Left kidney (tissue), 2 donors: ENCODE data around the gene HOXA7. TPM values are rescaled to one million over a fixed set of nuclear protein-coding genes. Genes with fewer than 3 reads are reported as not detected.

Experiments
- DNase-seq: peaks from one replicate; pipeline ENCODE4 v3.0.0-alpha.2; 2013
- polyA plus RNA-seq: library from polyadenylated mRNA; unstranded; fragments of 120-200 nt; gene quantifications from one replicate; pipeline ENCODE4 v1.2.1, GENCODE V29; 2013; ENCODE audit not compliant: insufficient read length

Gene HOXA7
- polyA plus RNA-seq, 1 donor: 22.7 TPM

GRCh38 chr7:27171637-27172314, 15.3 kb upstream of the HOXA7 start:
- no peak for DNase-seq

DNA sequence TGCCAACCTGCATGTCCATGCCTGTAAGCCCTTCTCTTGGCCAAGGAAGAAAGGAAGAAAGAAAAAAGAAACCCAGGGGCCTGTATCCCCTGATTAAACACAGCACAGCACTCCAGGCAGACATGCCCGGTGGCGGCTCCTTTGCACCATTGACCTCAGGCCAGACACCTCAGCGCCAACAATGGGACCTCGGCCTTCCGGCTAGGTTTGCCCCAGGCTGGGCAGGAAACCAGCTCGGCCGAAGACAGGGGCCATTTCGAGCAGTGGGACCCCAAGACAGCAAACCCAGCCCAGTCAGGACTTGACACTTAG, 14.8 kb upstream of the HOXA7 start:
- DNase-seq: no peak

- no peak for DNase-seq
Observed at GRCh38 chr7:27170426-27171324, 14.2 kb upstream of the HOXA7 start.

DNA sequence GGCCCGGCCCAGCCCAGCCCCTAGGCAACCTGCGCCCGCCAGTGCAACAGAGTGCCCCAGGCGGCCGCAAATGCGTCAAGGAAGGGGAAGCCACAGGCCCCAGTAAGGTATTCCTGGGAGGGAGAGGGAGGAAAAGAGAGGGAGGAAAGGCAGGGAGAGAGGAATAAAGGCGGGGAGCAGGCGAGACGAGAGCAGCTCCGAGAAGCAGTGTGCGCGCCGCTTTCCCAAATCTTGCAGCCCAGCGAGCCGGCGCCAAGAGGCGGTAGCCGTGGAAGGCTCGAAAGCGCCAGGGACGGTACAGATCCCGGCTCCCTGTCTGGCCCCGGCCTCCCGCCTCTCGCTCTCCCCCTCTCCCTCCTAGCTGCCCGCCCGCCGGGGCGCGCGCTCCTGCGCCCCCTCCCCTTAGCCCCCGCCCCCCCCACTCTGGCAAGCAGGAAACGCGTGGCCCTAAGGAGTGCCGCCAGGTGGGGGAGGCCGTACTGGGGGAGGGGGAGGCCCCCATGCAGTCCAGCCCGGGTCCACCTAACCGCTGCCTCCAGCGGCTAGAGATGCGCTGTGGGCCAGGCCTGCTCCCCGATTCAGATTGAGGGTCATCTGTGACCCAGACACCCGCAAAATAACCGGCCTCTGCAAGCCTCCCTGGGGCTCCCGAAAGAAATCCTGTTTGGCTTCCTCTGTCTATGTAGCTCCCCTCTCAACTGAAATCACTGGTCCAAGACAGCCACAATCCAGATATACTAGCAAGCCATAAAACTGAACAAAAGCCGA, 13.4 kb upstream of the HOXA7 start:
- DNase-seq: no peak

GRCh38 chr7:27168265-27168947, 11.9 kb upstream of the HOXA7 start:
- no peak for DNase-seq

DNA sequence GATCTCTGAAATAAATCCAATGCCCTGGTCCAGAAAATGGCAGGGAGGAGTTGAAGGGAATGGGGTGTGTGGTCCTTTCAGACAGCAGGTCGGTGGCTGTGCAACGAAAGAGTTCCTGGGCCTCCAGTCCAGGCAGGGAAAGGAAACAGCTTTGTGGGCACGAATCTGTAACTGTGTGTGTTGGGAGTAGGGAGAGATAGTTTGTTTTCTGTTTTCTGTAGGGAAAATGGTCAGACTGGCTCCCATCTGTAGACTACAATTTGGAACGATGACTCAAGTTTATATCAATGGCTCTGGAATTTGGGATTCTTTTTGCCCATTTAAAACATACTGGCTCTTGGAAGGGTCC, 11.4 kb upstream of the HOXA7 start:
- DNase-seq: no peak

DNA sequence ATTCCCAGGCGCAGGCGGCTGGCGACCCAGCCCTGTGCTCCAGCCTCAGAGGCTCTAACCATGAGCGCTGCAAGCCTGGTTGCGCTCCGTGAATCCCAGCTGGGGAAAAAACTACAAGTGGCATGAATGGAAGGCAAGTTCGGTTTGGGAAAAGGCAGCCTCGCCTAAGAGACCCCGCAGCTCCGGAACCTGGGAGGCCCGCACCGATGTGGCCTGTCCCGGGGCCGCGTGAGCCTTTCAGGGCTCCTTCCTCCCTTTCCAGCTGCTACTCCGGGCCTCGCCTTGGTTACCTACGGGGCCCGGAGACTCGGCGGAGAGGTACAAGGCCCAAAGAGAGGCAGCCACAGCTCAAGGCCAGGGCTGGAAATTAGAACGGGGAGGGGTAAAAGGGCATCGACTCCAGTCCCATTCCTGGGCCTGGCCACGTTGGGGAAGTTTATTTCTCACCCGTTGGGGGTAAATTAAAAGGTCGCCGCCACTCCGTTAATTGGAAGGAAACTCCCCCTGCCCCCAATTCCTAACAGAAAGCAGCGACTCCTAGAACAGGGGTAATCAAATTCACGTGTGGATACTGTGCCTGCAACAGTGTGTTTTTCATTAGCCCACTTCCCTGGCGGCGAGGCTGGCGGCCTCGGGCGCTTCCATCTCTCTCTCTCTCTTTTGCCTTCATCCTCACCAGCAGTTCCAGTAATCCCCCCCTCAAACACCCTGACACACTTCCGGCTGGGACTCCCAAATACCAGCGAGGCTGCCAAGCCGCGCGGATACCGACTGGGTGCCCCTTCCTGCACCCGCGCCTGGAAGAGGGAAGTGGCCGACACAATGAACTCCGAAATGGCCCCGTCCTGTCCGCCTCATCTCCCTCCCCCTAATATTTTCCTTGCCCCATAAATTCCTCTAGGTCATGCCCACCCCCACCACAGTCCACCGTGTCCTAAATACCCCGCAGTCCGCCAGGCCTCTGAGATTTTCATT, 10.3 kb upstream of the HOXA7 start:
- no peak for DNase-seq

DNA sequence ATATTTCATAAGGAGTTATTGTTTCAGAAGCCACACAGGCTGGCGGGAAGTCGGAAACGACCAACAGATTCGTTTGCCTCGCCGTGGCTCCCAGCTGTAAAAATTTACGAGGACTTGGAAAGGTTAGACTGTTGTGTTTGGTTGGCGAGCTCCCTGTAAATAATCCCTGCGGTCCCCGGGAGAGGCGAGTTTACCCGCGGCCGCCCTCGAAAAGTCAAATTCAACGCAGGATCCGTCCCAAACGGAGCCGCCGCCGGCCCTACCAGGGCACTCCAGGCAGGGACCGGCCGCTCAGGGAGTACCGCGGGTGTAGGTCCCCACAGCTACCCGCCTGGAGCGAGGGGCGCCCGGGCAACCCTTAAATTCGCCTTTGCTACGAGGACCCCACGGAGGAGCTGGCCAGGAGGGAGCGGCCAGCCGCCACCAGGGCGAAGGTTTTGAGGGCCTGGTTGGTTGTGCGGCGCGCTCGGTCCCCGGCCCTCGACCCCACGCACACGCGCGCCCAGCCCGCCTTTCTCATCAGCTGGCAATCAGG, 9.6 kb upstream of the HOXA7 start:
- peak; percentile 91 for DNase-seq

DNA sequence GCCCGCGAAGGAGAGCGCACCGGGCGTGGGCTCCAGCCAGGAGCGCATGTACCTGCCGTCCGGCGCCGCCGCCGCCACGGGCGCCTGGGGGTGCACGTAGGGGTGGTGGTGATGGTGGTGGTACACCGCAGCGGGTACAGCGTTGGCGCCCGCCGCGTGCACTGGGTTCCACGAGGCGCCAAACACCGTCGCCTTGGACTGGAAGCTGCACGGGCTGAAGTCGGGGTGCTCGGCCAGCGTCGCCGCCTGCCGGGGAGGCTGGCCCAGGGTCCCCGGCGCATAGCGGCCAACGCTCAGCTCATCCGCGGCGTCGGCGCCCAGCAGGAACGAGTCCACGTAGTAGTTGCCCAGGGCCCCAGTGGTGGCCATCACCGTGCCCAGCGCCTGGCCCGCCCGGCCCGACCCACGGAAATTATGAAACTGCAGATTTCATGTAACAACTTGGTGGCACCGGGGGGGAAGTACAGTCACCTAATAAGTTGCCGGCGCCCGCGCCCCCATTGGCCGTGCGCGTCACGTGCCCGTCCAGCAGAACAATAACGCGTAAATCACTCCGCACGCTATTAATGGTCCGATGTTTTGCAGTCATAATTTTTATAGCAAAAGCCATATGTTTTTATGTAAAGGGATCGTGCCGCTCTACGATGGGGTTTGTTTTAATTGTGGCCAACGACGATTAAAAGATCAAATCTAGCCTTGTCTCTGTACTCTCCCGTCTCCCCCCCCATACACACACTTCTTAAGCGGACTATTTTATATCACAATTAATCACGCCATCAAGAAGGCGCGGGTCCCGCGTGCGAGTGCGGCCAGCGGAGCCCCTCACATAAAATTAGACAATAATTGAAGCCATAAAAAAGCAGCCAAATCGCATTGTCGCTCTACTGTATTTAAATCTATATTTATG, 8.9 kb upstream of the HOXA7 start, which contains the start of gene HOXA9:
Gene HOXA9 (minus strand): TSS at position 449 of the 907 bp plus-strand sequence. CDS start 80 bp downstream, at position 369.
- peak; percentile 93 for DNase-seq

GRCh38 chr7:27164367-27165088, 8.1 kb upstream of the HOXA7 start:
- no peak for DNase-seq

DNA sequence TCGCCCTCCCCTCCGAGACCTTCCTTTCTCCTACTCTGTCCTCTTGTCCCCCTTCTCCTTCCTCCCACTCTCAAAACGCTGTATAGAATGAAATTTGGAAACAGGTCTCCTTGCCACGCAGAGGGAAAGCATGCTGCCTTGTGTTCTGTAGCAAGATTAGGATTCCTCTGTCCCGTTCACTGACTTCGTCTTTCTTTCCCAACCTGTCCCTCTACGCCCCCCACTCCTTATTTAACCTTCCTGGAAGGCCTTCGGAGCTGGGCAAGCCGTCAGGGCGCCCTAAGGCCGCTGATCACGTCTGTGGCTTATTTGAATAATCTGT, 7.5 kb upstream of the HOXA7 start:
- no peak for DNase-seq

DNA sequence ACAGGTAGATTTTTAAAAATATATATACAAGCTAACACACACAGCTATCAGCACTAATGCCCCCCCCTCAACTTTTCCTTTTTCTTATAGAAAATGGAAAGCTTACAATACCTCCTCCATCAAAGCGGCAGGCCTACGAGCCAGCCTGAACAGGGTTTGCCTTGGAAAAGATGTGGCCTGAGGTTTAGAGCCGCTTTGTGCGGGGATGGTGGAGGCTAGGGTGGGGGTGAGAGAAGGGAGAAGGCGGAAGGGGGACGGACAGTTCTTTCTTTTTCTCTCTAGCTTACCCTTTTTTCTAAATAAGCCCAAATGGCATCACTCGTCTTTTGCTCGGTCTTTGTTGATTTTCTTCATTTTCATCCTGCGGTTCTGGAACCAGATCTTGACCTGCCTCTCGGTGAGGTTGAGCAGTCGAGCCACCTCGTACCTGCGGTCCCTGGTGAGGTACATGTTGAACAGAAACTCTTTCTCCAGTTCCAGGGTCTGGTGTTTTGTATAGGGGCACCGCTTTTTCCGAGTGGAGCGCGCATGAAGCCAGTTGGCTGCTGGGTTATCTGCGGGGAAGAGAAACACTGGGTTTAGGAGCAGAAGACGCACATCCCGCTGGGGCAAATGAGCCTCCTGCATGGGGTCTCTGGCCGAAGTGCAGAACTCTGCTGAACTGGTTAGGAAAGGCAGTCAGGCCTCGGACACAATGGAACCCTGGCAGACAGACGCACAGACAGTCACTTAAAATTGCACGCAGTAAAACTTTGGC, 7.0 kb upstream of the HOXA7 start:
- no peak for DNase-seq

GRCh38 chr7:27162561-27163287, 6.2 kb upstream of the HOXA7 start:
- DNase-seq: no peak

DNA sequence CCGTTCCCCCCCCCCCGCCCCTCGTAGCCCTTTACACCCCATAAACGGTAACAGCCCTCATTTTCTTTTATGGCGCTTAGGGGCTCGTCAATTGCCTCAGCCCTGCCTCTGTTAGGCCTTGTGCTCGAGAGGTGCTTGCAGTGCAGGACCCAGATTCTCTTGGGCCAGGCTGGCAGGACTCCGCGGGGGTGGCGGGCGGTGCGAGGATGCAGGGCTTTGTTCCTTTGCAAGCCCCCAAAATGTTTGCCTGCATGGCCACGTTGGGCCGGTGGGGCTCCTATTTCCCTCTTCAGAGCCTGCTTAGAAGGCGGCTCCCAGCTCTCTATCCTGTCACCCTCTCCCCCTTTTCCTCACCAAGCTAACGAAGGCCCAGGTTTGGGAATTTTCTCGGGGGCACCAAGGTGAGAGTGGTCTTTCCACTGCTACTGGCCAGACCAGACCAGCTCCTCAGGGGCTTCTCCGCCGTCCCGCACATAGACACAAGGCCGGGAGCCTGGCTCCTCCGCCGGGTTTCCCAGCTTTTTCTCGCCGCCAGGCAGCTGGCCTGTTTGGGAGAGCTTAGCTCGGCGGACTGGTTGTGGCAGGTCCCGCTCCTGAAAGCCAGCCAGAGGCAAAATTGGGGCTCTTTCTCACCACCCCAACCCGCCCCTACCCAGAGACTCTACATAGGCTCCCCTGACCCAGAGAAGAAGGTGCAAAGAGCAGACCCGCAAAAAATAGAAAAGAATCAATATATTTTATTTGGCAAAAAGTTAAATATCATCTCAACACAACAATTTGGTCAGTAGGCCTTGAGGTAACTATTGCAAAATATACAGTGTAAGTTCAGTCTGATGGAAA, 5.5 kb upstream of the HOXA7 start:
- no peak for DNase-seq

GRCh38 chr7:27161214-27161720, 4.8 kb upstream of the HOXA7 start:
- DNase-seq: no peak

DNA sequence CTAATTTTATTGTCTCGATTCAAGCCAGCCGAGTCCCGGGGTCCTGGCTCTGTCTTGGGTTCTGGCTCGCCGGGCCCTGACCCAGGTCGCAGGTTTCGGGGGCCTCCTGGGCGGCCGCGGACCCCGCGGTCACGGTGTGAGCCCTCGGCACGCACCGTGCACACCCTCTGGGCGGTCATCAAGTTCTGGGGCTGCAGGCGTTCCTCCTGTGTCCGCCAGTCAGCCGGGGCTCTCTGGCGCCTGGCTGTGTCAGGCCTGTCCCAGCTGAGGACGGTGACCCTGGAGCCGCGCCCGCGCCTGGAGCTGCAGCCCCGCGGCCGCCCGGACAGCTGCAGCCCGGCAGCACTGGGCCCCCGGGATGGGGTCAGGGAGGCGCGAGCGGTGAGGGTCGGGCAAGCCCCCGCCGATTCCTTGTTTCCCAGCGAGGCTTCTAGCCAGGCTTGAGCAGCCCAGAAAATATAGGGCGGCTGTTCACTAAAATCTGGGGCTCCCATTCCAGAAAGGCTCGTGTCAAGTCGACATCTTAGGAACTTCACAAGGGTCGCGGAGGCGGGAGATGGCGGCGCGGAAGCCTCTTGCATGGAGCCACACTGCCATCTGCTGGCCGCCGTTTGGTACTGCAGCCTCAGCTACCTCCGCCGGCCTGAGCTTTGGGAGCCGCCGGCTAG, 4.2 kb upstream of the HOXA7 start:
- peak; percentile 93 for DNase-seq
